GOT3 (cell line): ENCODE measurements around the gene KDM4C.

Experiments used
- DNase-seq: peaks from one replicate; lab custom pipeline; 2025; ENCODE audit warnings: mixed read lengths; lab: John Stamatoyannopoulos, UW

The KDM4C gene

DNA sequence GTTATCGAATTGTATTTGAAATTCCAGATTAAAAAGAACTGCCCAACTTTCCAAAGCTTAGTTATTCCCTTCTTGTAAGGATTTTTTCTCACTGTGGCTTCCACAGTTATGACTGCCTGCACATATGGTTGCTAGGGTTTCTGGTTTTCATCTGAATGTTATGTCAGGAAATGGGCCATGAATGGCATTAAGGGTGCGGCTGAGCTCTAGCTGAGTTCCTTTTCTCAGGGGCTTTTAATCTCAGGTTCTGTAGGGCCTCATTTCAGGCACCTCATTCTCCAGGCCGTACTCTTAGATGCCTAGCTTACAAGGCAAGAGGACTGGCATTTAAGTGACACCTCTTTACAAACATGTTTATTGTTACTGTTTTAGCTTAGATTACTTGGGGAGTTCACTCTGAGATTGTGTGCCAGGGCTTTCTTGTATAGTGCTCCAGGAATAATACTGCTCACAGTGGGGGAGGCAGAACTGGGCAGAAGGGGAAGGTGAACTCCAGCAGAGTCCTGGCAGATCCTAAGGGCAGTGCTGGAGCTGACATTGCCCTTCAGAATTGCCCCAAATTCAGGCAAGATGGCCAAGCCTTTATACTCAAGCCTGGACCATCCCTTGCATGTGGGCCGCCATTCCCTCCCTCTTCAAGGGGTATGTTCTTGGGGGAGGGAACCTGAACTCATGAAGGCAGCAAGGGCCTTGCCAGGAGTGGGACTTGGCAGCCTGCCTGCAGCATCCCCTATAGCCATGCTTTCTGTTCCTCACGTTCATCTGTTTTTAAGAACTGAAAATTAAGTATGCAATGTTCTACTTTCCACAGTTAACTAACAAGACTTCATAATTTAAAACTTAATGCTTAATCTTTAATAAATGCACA, 111.5 kb downstream of the KDM4C start:
- no peak for DNase-seq

DNA sequence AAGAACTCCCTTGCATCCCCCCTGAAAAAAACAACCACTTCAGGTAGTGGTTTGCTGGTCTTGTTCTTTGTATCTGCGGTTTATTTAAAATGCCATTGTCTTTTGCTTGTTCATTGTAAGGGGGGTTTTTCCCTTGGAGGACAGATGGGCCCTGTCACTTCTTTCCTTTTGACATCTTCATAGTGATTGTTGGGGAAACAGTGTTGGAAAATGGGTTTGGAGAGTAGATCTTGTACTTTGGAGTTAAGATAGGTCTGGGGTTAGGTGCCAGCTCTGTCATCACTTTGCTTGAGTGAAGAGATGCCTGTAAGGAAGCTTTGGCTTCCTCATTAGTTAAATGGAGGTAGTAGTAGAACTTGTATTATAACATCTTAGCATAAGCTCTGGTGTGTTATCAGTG, 112.4 kb downstream of the KDM4C start:
- no peak for DNase-seq

DNA sequence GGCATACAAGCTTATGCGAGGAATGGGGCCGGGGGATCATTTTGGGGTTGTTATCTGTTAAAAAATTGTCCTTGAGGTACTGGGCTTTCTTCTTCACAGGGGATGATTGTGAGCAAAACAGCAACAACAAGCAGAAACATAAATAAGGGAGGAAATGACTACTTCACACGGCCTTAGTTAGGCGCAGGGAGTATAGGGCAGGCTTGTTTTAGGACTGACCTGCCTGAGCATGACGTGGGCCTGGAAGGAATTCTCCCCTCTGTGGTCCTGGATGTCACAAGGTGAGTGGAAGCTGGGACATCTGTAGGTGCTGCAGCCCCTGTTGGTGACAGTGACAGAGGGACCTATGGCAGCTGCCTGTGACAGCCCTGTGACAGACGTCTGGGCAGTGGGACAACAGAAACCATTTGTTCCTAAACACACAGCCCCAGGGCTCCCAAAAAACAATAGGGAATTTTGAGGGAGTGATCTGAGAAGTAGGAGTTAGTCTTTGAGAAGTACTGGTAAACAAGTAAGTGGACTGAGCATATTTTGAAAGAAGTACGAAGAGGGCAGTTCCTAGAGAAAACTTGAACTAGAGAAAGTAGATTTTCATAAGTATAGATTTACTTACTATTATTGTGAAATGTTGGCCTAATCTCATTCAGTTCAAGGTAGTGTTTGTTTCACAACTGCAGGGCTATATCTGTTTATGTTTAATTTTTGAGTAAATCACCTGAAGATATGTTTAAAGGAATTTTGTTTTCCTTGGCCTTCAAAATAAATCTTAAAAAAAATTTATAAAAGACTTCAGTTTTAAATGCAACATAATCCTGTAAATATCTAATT, 113.1 kb downstream of the KDM4C start:
- no peak for DNase-seq

DNA sequence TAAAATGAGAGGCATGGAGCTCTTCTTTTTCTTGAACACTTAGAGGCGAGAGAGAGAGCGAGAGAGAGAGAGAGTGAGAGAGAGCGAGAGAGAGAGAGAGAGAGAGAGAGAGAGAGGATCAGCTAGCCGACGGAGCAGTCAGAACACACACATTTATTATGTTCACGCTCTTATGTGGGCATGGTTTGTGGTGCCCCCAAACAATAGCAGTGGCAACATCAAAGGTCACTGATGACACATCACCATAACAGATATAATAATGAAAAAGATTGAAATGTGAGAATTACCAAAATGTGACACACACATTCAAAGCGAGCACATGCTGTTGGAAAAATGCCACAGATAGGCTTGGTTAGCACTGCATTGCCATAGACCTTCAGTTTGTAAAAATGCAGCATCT, 116.1 kb downstream of the KDM4C start:
- no peak for DNase-seq

DNA sequence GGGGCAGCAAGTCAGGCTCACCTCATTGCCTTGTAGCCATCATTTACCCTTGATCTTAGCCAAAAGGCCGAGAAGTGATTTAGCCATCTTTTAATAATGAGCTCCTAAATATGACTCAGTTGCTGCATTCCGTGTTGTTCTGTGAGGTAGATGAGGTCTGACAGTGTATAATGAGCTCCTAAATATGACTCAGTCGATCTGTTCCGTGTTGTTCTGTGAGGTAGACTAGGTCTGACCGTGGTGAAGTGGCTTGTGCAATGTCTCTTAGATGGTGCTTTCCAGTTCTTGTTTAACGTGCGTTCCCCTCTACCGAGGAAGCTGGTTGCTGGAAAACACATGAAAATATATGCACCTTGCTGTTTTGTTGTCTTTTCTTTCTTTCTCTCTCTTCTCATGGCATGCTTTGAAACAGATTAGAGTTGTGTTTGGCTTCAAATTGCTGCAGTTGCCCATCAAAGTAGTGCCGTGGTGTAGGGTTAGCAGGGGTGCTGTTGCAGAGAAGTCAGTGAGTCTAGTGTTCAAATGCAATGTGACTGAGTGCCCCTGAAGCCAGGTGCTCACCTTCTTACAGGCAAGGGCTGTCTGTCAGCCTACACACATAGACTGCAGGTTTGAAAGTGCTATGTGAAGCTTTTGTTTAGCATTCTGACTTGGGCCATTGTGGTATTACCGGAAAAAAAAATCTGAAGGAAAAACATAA, 118.6 kb downstream of the KDM4C start:
- no peak for DNase-seq

DNA sequence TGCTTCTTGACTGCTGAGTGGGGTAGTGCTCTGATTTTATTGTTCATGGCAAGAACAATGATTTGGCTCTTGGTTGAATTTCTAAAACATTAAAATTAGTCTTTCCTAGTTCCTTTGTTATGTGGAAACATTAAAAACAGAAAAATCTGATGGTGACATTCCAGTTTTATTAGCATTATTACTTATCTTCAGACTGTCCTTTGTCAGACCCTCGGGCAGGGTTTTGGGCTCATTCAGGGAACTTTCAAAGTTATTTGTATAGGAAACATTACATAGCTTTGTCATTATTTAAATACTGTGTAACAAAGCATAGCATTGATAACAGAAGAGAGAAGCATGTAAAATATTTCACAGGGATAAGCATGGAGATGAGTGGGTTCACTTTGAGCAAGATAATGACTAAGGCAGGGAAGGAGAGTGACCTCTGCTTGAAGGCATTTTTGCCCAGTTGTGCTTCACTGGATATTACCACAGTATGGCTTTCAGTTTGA, 119.9 kb downstream of the KDM4C start:
- DNase-seq: no peak

DNA sequence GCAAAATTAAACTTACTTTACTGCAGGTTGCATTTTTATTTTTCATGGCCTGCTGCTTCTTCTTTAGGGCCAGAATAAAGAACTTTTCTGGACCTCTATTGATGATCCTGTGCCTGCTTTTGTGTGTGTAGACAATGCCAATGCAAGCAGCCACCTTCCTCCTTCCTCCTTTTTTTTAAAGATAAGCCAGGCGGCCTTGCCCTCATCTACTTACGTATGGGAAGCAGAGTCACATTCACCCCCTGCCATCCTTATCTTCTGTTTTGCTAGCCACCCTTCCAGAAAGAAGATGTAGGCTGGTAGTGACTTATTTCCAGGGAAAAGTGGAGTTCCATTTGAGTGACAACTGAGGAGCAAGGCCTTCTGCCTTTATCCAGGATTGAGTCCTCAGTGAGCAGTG, 122.9 kb downstream of the KDM4C start:
- no peak for DNase-seq

DNA sequence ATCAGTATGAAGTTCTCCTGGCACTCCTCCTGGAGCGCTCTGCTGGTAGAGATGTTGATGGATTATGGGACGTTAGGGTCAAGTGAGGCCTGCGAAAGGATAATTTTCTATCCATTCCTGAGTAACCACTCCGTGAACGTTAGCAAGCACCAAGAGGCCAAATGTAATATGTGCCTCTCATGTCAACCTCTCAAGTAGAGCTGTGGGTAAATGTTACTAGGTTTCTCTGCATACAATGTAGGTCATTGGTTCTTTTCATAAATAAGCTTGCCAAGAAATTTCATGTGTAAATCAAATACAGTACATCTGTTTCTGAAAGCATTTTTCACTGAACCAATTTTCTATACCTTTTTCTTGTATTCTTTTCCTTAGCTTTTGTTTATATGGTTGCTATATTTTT, 126.3 kb downstream of the KDM4C start:
- no peak for DNase-seq

DNA sequence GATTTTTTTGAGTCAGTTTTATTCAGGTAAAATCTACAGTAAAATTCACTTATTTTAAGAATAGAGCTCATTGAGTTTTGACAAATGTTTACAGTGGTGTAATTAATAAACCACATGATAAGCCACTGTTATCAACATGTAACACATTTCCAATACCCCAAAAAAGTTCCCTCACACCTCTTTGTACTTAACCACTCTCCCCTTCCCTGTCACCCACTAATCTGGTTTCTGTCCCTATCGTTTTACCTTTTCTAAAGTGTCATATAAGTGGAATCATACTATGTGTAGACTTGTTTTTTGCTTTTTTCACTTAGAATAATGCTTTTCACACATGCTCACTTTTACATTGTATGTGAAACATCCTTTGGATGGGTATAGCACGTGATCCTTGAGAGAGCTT, 127.2 kb downstream of the KDM4C start:
- DNase-seq: no peak

DNA sequence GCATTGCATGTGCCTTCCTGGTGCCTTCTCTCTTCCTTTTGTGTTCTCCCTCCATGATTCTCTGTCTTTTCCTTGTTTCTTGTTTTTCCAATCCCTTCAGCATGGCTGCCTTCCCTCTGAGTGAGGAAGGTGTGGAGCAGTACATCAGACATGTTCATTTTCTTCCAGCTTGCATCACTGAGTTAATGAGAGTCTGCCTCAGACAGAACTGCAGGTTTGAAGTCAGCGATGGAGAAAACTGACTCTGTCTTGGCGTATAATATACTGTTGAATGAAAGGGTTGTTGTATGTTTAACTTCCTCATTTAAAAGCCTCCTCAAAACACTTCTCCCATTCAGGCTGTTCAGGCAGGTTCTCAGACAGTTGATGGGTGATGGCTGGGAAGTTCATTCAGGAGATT, 129.3 kb downstream of the KDM4C start:
- no peak for DNase-seq

DNA sequence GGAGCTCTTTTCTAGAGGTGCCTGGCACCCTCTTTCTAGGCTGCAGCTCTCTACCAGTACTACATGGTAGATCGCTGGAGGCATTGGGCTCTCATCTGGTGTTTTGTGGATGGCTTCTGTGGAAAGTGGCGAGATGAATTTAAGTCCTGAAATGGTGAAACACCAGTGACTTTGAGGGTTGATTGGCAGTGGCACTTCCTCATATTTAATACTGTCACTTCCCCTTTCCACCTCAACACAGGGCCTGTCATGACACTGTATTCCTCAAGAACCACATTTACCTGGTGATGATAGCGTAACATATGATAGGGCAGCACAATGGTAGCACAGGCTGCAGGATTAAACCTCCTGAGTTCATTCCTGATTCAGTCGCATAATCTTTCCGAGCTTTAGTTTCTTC, 132.1 kb downstream of the KDM4C start:
- no peak for DNase-seq

DNA sequence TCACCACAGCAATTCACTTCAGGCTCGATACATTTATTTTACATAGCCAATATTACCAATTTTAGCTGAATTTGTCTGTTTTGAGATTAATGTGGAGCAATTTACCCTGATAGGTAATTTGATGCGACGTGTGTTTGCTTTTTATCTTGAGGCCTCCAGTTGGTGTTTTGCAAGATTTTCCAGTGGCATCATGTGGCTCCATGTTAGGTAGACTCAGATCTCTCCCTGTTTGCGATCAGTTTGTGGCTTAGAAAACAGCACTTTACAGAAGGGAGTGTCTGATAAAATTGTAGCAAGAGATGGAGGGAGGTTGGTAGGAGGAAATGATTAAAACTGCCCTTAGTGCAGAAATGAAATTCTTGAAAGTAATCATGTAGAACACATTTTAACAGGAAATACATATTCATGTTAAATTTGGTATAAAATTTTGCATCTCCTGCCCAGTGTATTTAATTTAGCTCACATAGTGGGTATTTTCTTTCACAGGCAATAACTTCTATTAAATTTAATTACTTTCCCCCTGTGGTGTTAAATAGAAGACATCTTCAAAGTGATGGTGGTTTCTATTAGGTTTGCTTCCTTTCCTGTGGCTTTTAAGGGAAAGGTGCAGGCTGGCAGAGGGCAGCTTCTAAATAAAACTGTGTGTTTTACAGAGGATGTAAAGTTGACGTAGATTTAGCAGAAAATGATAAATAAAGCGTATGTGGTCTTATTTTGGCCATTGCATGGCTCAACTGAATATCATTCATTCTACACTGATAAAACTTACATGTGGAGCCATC, 135.8 kb downstream of the KDM4C start:
- no peak for DNase-seq

DNA sequence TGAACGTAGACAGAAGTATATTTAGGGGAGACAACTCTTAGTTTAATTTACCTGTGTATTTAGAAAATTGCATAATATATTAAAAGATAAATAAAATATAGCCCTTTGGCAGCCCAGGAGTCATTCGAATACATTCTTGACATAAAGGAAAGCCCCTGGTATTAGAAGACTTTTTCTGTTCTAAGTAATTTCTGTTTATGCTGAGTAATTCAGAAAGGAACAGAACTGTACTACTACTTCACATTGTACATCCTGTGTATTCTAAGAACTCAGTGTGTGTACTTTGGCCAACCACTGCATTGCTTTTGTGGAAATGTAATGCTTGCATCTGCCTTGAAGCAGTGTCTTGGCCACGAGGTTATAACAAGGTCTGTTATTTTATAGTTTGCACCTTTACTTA, 136.4 kb downstream of the KDM4C start:
- DNase-seq: no peak

DNA sequence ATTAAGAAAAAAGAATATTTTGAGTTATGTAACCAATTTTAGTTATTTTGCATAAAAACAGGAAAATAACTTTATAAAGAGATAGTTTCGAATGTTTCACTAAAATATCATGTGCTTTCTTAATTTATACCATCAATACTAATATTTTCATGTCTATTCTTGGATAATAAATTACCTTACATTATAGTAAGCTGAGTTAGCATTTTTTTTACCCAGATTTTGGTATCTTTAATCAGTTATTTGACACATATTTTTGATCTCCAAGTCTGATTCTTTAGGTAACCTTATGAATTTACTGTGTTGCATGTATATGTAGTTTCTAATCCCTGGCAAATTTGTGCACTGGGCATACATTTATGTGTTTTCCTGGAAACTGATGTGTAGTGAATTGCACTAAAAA, 138.0 kb downstream of the KDM4C start:
- no peak for DNase-seq

DNA sequence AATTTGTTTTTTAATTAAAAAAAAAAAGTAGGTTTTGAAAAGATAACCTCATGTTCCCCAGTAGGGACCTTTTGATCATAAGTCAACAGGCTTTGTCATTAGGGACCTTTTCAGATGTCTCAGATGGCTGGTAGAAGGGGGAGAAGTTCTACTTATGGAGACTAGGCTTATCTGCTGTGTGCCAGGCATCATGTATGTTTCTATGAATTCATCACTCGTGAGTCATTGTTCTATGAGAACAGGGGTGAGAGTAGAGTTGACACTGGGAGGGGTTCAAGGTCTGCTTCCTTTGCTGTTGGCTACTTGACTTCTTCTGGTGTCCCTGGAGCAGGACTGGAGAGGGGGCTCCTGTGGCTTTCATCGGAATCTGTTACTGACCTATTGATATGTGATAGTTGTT, 138.8 kb downstream of the KDM4C start:
- DNase-seq: no peak

DNA sequence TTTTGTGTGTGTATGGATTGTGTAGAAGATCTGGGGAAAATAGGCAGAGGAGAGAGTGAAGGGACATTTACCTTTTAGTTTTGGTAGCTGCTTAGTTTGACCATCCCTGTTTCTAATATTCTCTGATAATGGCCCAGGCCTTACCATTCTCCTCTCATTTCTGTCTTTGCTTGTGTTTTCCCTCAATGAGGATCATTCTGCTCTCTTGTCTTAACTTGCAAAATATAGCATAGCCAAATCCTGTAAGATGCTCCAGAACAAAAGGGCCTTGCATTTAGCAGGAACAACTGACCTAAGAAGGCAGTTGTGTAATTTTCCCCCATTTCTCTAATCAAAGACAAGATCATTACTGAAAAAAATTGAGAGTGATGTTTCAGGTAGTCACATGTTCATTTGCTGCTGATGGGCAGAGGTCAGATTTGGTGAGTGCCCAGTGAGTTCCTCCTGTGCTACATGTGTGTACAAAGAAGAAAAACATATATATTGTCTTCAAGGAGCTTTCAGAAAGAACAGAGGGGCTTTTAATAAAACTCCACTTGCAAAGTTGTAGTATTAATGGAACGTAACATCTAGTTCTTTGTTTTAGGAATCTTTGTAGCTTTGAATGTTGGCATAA, 139.5 kb downstream of the KDM4C start:
- DNase-seq: no peak

DNA sequence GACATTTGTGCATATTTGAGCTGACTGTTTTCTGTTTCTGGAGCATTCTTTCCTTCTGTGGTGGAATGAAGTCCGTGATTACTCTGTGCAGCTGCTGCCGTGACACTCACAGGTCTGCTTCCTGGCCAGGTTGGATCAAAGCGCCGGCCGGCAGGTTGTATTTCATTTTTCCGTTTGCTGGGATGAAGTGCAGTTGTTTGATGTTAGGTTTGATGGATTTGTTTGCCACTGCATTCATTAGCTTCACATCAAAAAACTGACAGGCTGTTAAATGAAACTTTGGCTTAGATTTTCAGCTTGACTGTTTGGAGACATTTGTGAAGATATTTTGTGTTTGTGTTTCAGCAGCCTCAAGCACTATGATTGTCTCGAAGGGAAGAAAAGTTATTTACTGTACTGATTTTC, 140.1 kb downstream of the KDM4C start:
- no peak for DNase-seq

DNA sequence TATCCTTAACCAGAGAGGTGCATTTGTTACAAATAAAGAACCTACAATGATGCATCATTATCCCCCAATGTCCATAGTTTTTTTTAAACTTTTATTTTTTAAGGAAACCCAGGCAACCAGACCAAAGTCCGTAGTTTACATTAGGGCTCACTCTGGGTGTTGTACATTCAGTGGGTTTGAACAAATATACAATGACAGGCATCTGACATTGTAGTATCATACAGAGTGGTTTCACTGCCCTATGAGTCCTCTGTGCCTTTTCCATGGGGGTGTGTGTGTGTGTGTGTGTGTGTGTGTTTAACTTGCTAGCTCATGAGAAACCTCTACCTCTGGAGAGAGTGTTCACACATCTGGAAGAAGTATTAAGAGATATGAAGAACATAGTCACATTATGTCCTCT, 141.5 kb downstream of the KDM4C start:
- DNase-seq: no peak

DNA sequence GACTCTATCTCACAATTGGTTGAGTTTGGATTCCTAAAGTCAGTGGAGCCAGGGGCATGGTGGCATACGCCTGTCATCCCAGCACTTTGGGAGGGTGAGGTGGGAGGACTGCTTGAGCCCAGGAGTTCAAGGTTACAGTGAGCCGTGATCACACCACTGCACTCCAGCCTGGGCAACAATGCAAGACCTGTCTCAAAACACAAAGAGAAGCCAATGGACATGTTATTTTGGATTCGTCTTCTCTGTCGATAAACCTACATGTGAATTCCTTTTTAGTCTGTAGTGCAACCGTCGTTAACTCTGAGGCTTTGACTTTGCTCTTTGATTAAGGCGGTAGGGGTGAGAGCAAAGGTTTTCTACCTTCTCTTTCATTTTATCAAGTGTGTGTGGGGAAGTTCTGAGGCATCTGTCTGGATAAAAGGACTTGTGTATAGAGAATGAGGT, 142.7 kb downstream of the KDM4C start:
- no peak for DNase-seq

DNA sequence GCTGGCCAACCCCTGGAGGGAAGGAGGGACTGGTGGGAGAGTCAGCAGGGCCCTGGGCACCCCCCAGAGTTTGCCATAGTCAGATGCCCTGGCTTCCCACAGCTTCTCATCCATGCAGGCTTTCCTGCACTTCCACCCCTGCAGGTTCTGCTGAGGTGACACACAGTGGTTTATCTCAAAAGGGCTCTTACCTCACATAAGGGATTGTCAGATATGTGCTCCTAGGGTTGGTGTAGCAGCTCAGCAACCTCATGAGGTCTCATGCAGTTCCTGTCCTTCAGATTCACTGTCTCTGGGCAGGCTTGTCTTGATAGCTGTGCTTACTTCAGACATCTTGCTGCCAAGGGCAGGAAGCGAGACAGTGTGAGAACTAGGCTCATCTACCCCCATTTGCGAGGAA, 143.4 kb downstream of the KDM4C start:
- DNase-seq: no peak

DNA sequence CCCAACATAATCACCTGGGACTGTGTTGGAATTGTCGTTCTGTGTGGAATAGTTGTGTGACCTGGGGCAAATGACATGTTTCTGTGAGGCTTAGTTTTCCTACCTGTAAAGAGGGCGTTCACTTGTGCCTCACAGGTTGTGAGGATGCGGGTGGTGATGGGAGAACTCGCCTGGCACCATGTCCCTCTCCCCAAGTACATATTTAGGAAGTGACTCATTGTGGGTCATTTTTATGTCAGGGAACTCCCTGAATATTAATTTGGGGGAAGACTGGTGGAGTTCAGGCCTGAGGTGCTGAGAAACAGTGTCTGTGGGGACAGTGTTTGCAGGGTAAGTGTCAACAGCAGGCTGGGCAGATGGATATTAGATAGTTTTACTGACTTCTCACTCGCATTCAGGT, 144.7 kb downstream of the KDM4C start:
- no peak for DNase-seq
